Measurements from ENCODE around the gene EFCAB8.
"Not testable (repeated sequence)": the region's sequence is repeated elsewhere in the genome, so short reads cannot be mapped to it uniquely, and the experiment has no call there.

Gene EFCAB8

DNA sequence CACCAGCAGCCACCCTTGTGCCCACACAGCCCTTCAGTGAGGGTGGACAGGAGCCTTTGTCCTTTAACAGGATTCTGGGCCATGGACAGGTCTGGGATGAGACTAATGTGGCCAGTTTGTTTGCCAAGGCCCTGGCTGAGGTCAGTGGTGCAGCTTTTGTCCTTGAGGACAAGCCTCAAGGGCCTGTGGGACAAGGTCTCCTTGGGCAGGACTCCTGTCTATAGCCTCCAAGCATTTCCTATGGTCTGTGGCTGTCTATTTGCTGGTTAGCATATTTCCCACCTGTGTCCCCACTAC, 101.4 kb downstream of the EFCAB8 start:
- Histone ChIP-seq H3K79me2 (ENCODE audit: insufficient read depth, low read length) (no peaks in the 10 kb centered on the region), H3K36me3 (ENCODE audit: insufficient read depth, low read length) (no peaks in the 10 kb centered on the region), H3K27me3 (ENCODE audit: insufficient read depth, low read length) (no peaks in the 10 kb centered on the region), H3K4me1 (ENCODE audit: insufficient read depth, low read length, severe bottlenecking) (no peaks in the 10 kb centered on the region), H3K9me3 (ENCODE audit: low read length) (peaks cover 5% of the 10 kb centered on the region), H3F3A (ENCODE audit: insufficient read depth, low read length) (no peaks in the 10 kb centered on the region), H4K20me1 (ENCODE audit: insufficient read depth, low read length) (no peaks in the 10 kb centered on the region), H3K27ac (ENCODE audit: low read depth, low read length, poor library complexity, severe bottlenecking) (no peak overlapping the region), H3K9me2 (ENCODE audit: low read depth, low read length) (no peaks in the 10 kb centered on the region), H3K4me2 (ENCODE audit: low read length) (no peak overlapping the region), H2AFZ (ENCODE audit: low read length) (no peak overlapping the region), H3K4me3 (ENCODE audit: low read depth, low read length, poor library complexity, severe bottlenecking) (no peak overlapping the region), H3K9ac (ENCODE audit: low read length) (no peak overlapping the region)
- TF ChIP-seq, protein P1, sequence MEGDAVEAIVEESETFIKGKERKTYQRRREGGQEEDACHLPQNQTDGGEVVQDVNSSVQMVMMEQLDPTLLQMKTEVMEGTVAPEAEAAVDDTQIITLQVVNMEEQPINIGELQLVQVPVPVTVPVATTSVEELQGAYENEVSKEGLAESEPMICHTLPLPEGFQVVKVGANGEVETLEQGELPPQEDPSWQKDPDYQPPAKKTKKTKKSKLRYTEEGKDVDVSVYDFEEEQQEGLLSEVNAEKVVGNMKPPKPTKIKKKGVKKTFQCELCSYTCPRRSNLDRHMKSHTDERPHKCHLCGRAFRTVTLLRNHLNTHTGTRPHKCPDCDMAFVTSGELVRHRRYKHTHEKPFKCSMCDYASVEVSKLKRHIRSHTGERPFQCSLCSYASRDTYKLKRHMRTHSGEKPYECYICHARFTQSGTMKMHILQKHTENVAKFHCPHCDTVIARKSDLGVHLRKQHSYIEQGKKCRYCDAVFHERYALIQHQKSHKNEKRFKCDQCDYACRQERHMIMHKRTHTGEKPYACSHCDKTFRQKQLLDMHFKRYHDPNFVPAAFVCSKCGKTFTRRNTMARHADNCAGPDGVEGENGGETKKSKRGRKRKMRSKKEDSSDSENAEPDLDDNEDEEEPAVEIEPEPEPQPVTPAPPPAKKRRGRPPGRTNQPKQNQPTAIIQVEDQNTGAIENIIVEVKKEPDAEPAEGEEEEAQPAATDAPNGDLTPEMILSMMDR (IDR thresholded peaks at IDR 0.05; ENCODE audit: low read length): no peak
- TF ChIP-seq EZH2 (IDR thresholded peaks at IDR 0.05; ENCODE audit: borderline replicate concordance, low read length): no peak

DNA sequence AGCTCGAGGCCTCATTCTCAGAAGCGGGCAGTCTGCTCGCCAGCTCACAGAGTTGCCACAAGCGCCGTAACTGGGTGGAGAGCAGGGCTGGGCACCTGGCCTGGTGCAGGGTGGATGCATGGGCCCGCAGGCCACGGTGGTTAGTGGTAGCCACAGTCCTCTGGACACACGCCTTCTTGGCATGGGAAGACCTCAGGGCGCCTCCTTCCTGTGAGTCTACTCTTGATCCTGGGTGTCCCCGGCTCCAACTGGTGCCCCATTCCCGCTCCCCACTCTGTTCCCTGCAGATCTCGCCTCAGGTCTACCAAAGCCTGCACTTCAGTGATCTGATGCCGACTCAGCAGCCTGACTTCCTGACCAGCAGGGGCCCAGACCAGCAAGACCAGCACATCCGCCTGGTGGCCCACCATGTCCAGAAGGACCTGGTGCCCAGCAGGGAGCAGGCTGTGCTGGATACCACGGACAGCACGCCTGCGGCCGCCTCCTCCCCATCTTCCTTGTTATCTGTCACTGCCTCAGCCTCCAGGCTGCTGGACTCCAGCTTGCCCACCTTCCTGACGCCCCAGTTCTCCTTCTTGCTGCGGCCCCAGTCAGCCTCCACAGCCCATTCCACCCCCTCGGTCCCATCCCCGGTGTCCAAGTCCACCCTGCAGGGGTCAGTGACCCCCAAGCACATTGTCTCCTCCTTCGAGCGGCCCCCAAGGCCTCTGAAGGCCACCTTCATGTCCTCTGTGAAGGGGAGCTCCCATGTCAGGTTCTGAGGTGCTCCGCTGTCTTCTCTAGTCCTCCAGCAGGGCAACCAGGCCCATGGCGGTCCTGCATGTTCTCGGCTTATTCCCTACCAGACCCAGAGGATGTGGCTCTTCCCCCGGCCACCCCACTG, 102.4 kb downstream of the EFCAB8 start:
- Histone ChIP-seq H3K9ac (ENCODE audit: low read length) (no peak overlapping the region), H3K9me2 (ENCODE audit: low read depth, low read length) (no peaks in the 10 kb centered on the region), H4K20me1 (ENCODE audit: insufficient read depth, low read length) (no peaks in the 10 kb centered on the region), H3K27ac (ENCODE audit: low read depth, low read length, poor library complexity, severe bottlenecking) (no peak overlapping the region), H3K4me1 (ENCODE audit: insufficient read depth, low read length, severe bottlenecking) (no peaks in the 10 kb centered on the region), H3K36me3 (ENCODE audit: insufficient read depth, low read length) (no peaks in the 10 kb centered on the region), H3K9me3 (ENCODE audit: low read length) (peaks cover 5% of the 10 kb centered on the region), H2AFZ (ENCODE audit: low read length) (no peak overlapping the region), H3K27me3 (ENCODE audit: insufficient read depth, low read length) (no peaks in the 10 kb centered on the region), H3F3A (ENCODE audit: insufficient read depth, low read length) (no peaks in the 10 kb centered on the region), H3K79me2 (ENCODE audit: insufficient read depth, low read length) (no peaks in the 10 kb centered on the region), H3K4me2 (ENCODE audit: low read length) (no peak overlapping the region), H3K4me3 (ENCODE audit: low read depth, low read length, poor library complexity, severe bottlenecking) (no peak overlapping the region)
- TF ChIP-seq EZH2 (IDR thresholded peaks at IDR 0.05; ENCODE audit: borderline replicate concordance, low read length): no peak
- TF ChIP-seq, protein P1 (IDR thresholded peaks at IDR 0.05; ENCODE audit: low read length): no peak

DNA sequence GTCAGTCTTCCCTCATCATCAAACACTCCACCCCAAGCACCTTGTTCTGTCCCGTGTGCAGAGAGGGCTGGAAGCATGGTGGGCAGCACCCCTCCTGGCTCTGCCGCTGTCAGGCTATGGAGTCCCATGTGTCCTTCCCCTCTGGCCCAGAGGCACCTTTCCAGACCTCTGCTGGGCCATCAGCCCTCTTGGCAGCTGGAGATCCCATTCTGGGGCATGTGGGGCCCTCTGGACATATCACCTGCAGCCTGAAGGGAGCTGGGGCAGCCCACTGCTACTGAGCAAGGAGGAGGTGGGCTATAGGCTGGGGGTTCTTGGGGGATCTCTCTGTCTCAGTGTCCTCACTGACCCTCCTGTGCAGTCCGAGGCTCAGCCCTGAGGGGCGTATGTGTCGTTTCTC, 103.3 kb downstream of the EFCAB8 start:
- Histone ChIP-seq H3K79me2 (ENCODE audit: insufficient read depth, low read length) (no peaks in the 10 kb centered on the region), H3F3A (ENCODE audit: insufficient read depth, low read length) (no peaks in the 10 kb centered on the region), H3K9me2 (ENCODE audit: low read depth, low read length) (no peaks in the 10 kb centered on the region), H3K4me2 (ENCODE audit: low read length) (no peak overlapping the region), H2AFZ (ENCODE audit: low read length) (no peak overlapping the region), H3K36me3 (ENCODE audit: insufficient read depth, low read length) (no peaks in the 10 kb centered on the region), H3K27me3 (ENCODE audit: insufficient read depth, low read length) (no peaks in the 10 kb centered on the region), H3K9me3 (ENCODE audit: low read length) (peaks cover 5% of the 10 kb centered on the region), H3K27ac (ENCODE audit: low read depth, low read length, poor library complexity, severe bottlenecking) (no peak overlapping the region), H3K4me3 (ENCODE audit: low read depth, low read length, poor library complexity, severe bottlenecking) (no peak overlapping the region), H3K4me1 (ENCODE audit: insufficient read depth, low read length, severe bottlenecking) (no peaks in the 10 kb centered on the region), H3K9ac (ENCODE audit: low read length) (no peak overlapping the region), H4K20me1 (ENCODE audit: insufficient read depth, low read length) (no peaks in the 10 kb centered on the region)
- TF ChIP-seq, protein P1 (IDR thresholded peaks at IDR 0.05; ENCODE audit: low read length): no peak
- no peak for TF ChIP-seq EZH2 (IDR thresholded peaks at IDR 0.05; ENCODE audit: borderline replicate concordance, low read length)

DNA sequence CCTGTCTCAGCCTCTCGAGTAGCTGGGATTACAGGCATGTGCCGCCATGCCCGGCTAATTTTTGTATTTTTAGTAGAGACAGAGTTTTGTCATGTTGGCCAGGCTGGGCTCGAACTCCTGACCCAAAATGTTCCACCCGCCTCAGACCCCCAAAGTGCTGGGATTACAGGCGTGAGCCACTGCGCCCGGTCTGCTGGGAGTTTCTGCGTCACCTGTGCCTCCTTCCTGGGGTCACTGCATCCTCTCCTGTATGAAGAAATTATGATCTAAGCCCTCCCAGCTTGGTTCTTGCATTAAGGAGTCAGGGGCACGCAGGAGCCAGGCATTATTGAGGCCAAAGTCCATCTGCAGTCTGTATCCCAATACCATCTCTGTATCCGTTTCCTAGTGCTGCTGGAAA, 103.9 kb downstream of the EFCAB8 start:
- H3K27ac ChIP-seq (ENCODE audit: low read depth, low read length, poor library complexity, severe bottlenecking); H3K4me2 ChIP-seq (ENCODE audit: low read length); H3K9me3 ChIP-seq (ENCODE audit: low read length); H3K27me3 ChIP-seq (ENCODE audit: insufficient read depth, low read length); H3F3A ChIP-seq (ENCODE audit: insufficient read depth, low read length); H4K20me1 ChIP-seq (ENCODE audit: insufficient read depth, low read length); H2AFZ ChIP-seq (ENCODE audit: low read length); H3K9ac ChIP-seq (ENCODE audit: low read length); H3K9me2 ChIP-seq (ENCODE audit: low read depth, low read length); H3K4me1 ChIP-seq (ENCODE audit: insufficient read depth, low read length, severe bottlenecking); H3K79me2 ChIP-seq (ENCODE audit: insufficient read depth, low read length); H3K36me3 ChIP-seq (ENCODE audit: insufficient read depth, low read length); H3K4me3 ChIP-seq (ENCODE audit: low read depth, low read length, poor library complexity, severe bottlenecking): not testable (repeated sequence)
